B cell (primary cell): ENCODE data around the gene NUMBL. TPM values are rescaled to one million over a fixed set of nuclear protein-coding genes. Genes with fewer than 3 reads are reported as not detected.

ENCODE experiments used
- ATAC-seq: fragments of 200-7000 bp; cut with Tn5 transposase; one replicate; pipeline ENCODE4 v1.10.0; 2021; ENCODE audit warnings: low read depth, mild to moderate bottlenecking, moderate number of reproducible peaks, moderate library complexity
- CTCF ChIA-PET: fragments of 350-600 bp; sonication (Branson Sonifier 250); formaldehyde crosslinking; loops from one replicate; lab custom pipeline; 2021; ENCODE audit warnings: antibody characterized with exemption, inconsistent platforms; lab: Charles Lee
- POLR2A ChIA-PET: fragments of 350-600 bp; sonication (Branson Sonifier 250); formaldehyde crosslinking; loops from one replicate; lab custom pipeline; 2021; ENCODE audit warnings: antibody characterized with exemption; lab: Charles Lee
- DNase-seq: peaks from one replicate; pipeline ENCODE4 v3.0.0; 2013
- H2AFZ ChIP-seq: 2 replicates; pipeline ENCODE4 v1.6.1; 2012; ENCODE audit warnings: mild to moderate bottlenecking, low read depth, low read length; ENCODE audit not compliant: insufficient read depth, poor library complexity, severe bottlenecking
- H3K27ac ChIP-seq, 2 donors: 1 replicate in 1 of 2; 2 replicates in 1 of 2; pipeline ENCODE4 v1.5.1; 2012 to 2013; ENCODE audit warnings: low read length in 2 of 2, mild to moderate bottlenecking in 2 of 2, moderate library complexity in 1 of 2
- H3K27me3 ChIP-seq, 4 experiments: fragments of 200-600 bp in 1 of 4; sonication (generic) in 1 of 4; replicated peaks in 1 of 4; 1 replicate in 2 of 4; 2 replicates in 2 of 4; pipeline versions ENCODE4 v1.6.1 to v1.7.0; 2013 to 2016; ENCODE audit warnings: low read length in 3 of 4, mild to moderate bottlenecking in 2 of 4, mixed read lengths in 1 of 4, moderate library complexity in 1 of 4; ENCODE audit not compliant: insufficient read depth in 4 of 4, control insufficient read depth in 3 of 4; ENCODE audit errors: control extremely low read depth in 1 of 4
- H3K36me3 ChIP-seq, 2 experiments: replicated peaks in 1 of 2; 1 replicate in 1 of 2; 2 replicates in 1 of 2; pipeline versions ENCODE4 v1.6.1 to v1.7.1; 2013; ENCODE audit warnings: low read length in 1 of 2; ENCODE audit not compliant: insufficient read depth in 2 of 2, control insufficient read depth in 1 of 2; ENCODE audit errors: control extremely low read depth in 1 of 2, extremely low read depth in 1 of 2
- H3K4me1 ChIP-seq, 2 donors: fragments of 200-600 bp in 1 of 2; sonication (generic) in 1 of 2; 1 replicate in 1 of 2; 2 replicates in 1 of 2; pipeline versions ENCODE4 v1.5.1 to v1.6.1; 2013 to 2017; ENCODE audit warnings: low read length in 2 of 2; ENCODE audit not compliant: control insufficient read depth in 2 of 2, insufficient read depth in 2 of 2
- H3K4me2 ChIP-seq: replicated peaks from 2 replicates; pipeline ENCODE3; 2012; ENCODE audit warnings: mild to moderate bottlenecking, low read depth, low read length; ENCODE audit not compliant: poor library complexity, severe bottlenecking
- H3K4me3 ChIP-seq, 5 experiments: fragments of 200-600 bp in 1 of 5; sonication (generic) in 1 of 5; 1 replicate in 3 of 5; 2 replicates in 2 of 5; pipeline versions ENCODE4 v1.5.1 to v1.7.0; 2011 to 2016; ENCODE audit warnings: low read length in 4 of 5, mild to moderate bottlenecking in 4 of 5, low read depth in 2 of 5, control low read depth in 1 of 5, moderate library complexity in 1 of 5; ENCODE audit not compliant: insufficient read depth in 1 of 5; ENCODE audit errors: control extremely low read depth in 1 of 5, extremely low read depth in 1 of 5
- H3K79me2 ChIP-seq: fragments of 200-600 bp; sonication (generic); one replicate; pipeline ENCODE4 v1.6.0; 2016; ENCODE audit warnings: low read length; ENCODE audit not compliant: control insufficient read depth, insufficient read depth
- H3K9ac ChIP-seq: fragments of 200-600 bp; sonication (generic); 2 replicates; pipeline ENCODE4 v1.6.1; 2017; ENCODE audit warnings: mild to moderate bottlenecking, low read length, moderate library complexity
- H3K9me3 ChIP-seq, 3 donors: one replicate each; pipeline versions ENCODE4 v1.6.1 to v1.7.1; 2013; ENCODE audit warnings: low read length in 2 of 3; ENCODE audit not compliant: control insufficient read depth in 2 of 3, insufficient read depth in 1 of 3; ENCODE audit errors: control extremely low read depth in 1 of 3
- H4K20me1 ChIP-seq: 2 replicates; pipeline ENCODE4 v1.6.0; 2012; ENCODE audit warnings: mild to moderate bottlenecking, low read length; ENCODE audit not compliant: insufficient read depth, control insufficient read depth, poor library complexity, severe bottlenecking
- H3K27ac Mint-ChIP-seq: one replicate; pipeline ENCODE4 v1.8.0; 2021; ENCODE audit warnings: mixed read lengths
- H3K27me3 Mint-ChIP-seq: one replicate; pipeline ENCODE4 v1.8.0; 2021; ENCODE audit warnings: mixed read lengths
- H3K4me1 Mint-ChIP-seq: one replicate; pipeline ENCODE4 v1.8.0; 2021; ENCODE audit warnings: mixed read lengths
- H3K4me3 Mint-ChIP-seq: one replicate; pipeline ENCODE4 v1.8.0; 2021; ENCODE audit warnings: mixed read lengths
- H3K9me3 Mint-ChIP-seq: one replicate; pipeline ENCODE4 v1.8.0; 2022; ENCODE audit warnings: mixed read lengths; ENCODE audit not compliant: insufficient read depth
- EZH2 ChIP-seq: IDR thresholded peaks from 2 replicates; pipeline ENCODE4 v1.6.1; 2012; ENCODE audit warnings: borderline replicate concordance, low read depth, mild to moderate bottlenecking, moderate library complexity, low read length; ENCODE audit not compliant: insufficient read depth, poor library complexity, severe bottlenecking
- WGBS: methylation state at CpG from one replicate; pipeline ENCODE4 v1.1.5; 2013; ENCODE audit warnings: missing lambda C conversion rate; ENCODE audit not compliant: insufficient coverage; 5-methylcytosine and 5-hydroxymethylcytosine counted together
- intact Hi-C: fragments of 100-400 bp; cut with micrococcal nuclease; formaldehyde crosslinking; loops from one replicate; pipeline ENCODE4 v1.10.0; 2022
- polyA plus RNA-seq: library from polyadenylated mRNA; depleted of rRNA; stranded (reverse); fragments of >200 nt; gene quantifications from 2 replicates; pipeline ENCODE4 v1.2.3, GENCODE V29; 2012
- total RNA-seq, 2 donors: library from RNA; stranded (reverse); fragments of 120-200 nt in 1 of 2; gene quantifications; 1 replicate in 1 of 2; 2 replicates in 1 of 2; pipeline versions ENCODE4 v1.2.3 to v1.2.4, GENCODE V29; 2013 to 2022
- TF ChIP-seq, protein P1 (sequence below): fragments of 200-600 bp; IDR thresholded peaks from one replicate; pipeline ENCODE4 v1.8.0; 2022; ENCODE audit warnings: antibody characterized with exemption, mild to moderate bottlenecking

NUMBL gene
- total and polyA plus RNA-seq, 2 donors (not counting 1 experiment from before 2014, with no cell fraction given): 7.8 to 21.8 TPM

GRCh38 chr19:40689339-40690049 lies 957 bp downstream of the NUMBL start:
- H4K20me1 ChIP-seq: no peaks in the 10 kb centered on the region
- peak overlapping the region in 4 of 5 experiments; percentile 25 to 87 (median 66) for H3K4me3 ChIP-seq
- no peaks in the 10 kb centered on the region for H3K27me3 Mint-ChIP-seq
- intact Hi-C loops: loop anchor here (1.0 kb wide), 4 partner anchors 26 to 89 kb away; partner anchors contain the start of genes ACTMAP and RAB4B
- no peak overlapping the region for H3K4me3 Mint-ChIP-seq
- ATAC-seq: peak; percentile 15
- H3K4me2 ChIP-seq: peak overlapping the region; percentile 100
- no peak overlapping the region for H3K27ac Mint-ChIP-seq
- no peak for TF ChIP-seq EZH2
- TF ChIP-seq, protein P1, sequence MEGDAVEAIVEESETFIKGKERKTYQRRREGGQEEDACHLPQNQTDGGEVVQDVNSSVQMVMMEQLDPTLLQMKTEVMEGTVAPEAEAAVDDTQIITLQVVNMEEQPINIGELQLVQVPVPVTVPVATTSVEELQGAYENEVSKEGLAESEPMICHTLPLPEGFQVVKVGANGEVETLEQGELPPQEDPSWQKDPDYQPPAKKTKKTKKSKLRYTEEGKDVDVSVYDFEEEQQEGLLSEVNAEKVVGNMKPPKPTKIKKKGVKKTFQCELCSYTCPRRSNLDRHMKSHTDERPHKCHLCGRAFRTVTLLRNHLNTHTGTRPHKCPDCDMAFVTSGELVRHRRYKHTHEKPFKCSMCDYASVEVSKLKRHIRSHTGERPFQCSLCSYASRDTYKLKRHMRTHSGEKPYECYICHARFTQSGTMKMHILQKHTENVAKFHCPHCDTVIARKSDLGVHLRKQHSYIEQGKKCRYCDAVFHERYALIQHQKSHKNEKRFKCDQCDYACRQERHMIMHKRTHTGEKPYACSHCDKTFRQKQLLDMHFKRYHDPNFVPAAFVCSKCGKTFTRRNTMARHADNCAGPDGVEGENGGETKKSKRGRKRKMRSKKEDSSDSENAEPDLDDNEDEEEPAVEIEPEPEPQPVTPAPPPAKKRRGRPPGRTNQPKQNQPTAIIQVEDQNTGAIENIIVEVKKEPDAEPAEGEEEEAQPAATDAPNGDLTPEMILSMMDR: no peak
- ChIA-PET POLR2A (interaction anchor here (0.6 to 1.3 kb wide), 3 partner anchors 84 to 89 kb away, joined by 3 to 8 read pairs (median 3); partner anchors contain the start of gene RAB4B), CTCF (interaction anchor here (1.4 kb wide), 1 partner anchor 55 kb away, joined by 3 read pairs; no protein-coding TSS in a partner anchor)
- H3K9me3 ChIP-seq: no peaks in the 10 kb centered on the region
- peaks cover 3% of the 10 kb centered on the region for H3K79me2 ChIP-seq
- no peaks in the 10 kb centered on the region for H3K27me3 ChIP-seq
- no peak overlapping the region for H2AFZ ChIP-seq
- H3K27ac ChIP-seq: peak overlapping the region; percentile 6 to 28
- DNase-seq: peak; percentile 82
- peak overlapping the region; percentile 78 for H3K9ac ChIP-seq
- H3K9me3 Mint-ChIP-seq: no peaks in the 10 kb centered on the region
- 44% methylated on average over 17 of the region's 18 CpGs for WGBS
- H3K36me3 ChIP-seq: peaks cover 0 to 17% of the 10 kb centered on the region in 2 experiments
- peaks cover 15% of the 10 kb centered on the region for H3K4me1 Mint-ChIP-seq
- H3K4me1 ChIP-seq: peaks cover 44 to 51% of the 10 kb centered on the region in 2 donors

DNA sequence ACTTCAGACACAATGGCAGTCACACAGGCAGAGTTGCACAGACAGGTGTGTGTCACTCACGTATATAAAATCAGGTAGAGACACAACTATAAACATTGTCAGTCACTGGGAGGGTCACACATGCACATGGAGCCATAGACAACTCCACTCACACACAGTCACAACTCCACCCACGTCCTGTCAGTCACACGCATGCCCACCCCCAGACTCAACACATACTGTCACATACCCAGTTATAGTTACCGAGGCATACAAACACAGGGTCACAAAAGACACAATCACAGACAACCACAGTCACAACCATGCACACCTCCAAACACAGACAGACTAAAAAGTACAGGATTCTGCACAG lies 1.5 kb downstream of the NUMBL start:
- Histone ChIP-seq H3K27me3 (no peaks in the 10 kb centered on the region), H3K4me3 (no peak overlapping the region), H4K20me1 (no peaks in the 10 kb centered on the region), H3K79me2 (peaks cover 3% of the 10 kb centered on the region), H3K36me3 (peaks cover 0 to 15% of the 10 kb centered on the region in 2 experiments), H3K4me2 (peak overlapping the region; percentile 100), H3K9ac (no peak overlapping the region), H3K27ac (no peak overlapping the region), H3K9me3 (no peaks in the 10 kb centered on the region), H2AFZ (no peak overlapping the region), H3K4me1 (peaks cover 44 to 51% of the 10 kb centered on the region in 2 donors)
- ATAC-seq (no peak), DNase-seq (no peak)
- TF ChIP-seq EZH2: no peak
- TF ChIP-seq, protein P1: no peak
- ChIA-PET CTCF (interaction anchor here (1.4 kb wide), 1 partner anchor 54 kb away, joined by 3 read pairs; no protein-coding TSS in a partner anchor), POLR2A (interaction anchor here (0.9 to 1.3 kb wide), 2 partner anchors 89 to 90 kb away, joined by 3 read pairs; partner anchors contain the start of gene RAB4B)
- 91% methylated on average over 4 of the region's 4 CpGs for WGBS
- intact Hi-C loops: no loop called here
- Mint-ChIP-seq H3K27me3 (no peaks in the 10 kb centered on the region), H3K27ac (no peak overlapping the region), H3K9me3 (no peaks in the 10 kb centered on the region), H3K4me3 (no peak overlapping the region), H3K4me1 (peaks cover 15% of the 10 kb centered on the region)
